GM19467 (cell line): ENCODE measurements around the gene TRIM68.

Experiments
- ATAC-seq: cut with Tn5 transposase; IDR thresholded peaks from one replicate; pipeline ENCODE4 v1.9.1; 2021; ENCODE audit warnings: mild to moderate bottlenecking, moderate library complexity; ENCODE audit not compliant: unreplicated experiment

TRIM68 gene

DNA sequence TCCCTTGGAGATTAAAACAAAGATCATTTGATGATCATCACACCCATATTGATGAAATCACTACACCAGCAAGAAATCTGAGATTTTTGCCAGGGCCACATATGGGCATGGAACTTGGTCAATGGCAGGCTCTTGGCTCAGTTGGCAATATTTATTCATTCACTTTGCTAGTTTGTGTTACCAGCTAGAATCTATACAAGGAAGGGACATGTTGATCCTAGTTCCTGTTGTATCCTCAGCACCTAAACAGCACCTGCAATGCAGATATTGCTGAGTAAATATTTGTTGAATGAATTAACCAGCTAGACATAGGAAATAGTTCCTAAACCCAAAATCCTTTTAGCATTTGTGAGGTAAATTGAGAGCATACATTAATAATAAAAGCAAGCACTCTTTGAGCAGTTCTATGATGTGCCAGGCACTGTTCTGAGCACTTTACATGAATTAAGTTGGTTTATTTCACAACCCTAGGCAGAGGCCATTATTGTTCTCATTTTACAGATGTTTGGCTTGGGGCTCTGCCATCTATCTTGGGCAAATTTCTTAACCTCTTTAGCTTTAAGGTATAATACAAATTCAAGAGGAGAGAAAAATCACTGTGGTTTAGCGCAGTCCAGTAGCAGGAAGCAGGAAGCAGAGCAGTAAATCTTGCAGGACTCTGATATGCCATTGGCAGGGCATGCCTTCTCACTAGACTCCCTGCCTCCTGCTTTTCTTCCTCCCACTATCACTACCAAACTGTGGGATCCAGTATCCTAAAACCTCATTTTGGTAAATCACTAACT, 1.6 kb downstream of the TRIM68 start:
- ATAC-seq = no peak

DNA sequence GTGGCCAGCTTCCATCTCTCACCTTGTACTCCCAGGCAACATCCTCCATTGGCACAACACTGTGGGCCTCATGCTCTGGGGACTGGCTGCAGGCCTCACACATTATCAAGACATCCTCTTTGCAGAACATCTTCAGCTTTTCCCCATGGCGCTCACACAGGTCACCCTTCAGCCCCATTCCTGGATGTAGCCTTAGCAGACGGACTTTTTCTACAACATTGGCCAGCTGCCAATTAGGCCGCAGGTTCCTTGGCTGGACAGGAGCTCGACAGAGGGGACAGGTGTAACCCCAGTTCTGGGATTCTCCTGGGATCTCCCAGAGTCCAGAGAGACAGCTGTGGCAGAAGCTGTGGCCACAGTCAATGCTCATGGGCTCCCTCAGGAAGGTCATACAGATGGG, 3.0 kb downstream of the TRIM68 start:
- no peak for ATAC-seq

GRCh38 chr11:4593739-4594138, 14.3 kb downstream of the TRIM68 start, which contains the start of gene OR52I1:
TSS of gene OR52I1 (plus strand) at chr11:4594039. CDS start at chr11:4594039, 0 bp downstream.
- no peak for ATAC-seq

DNA sequence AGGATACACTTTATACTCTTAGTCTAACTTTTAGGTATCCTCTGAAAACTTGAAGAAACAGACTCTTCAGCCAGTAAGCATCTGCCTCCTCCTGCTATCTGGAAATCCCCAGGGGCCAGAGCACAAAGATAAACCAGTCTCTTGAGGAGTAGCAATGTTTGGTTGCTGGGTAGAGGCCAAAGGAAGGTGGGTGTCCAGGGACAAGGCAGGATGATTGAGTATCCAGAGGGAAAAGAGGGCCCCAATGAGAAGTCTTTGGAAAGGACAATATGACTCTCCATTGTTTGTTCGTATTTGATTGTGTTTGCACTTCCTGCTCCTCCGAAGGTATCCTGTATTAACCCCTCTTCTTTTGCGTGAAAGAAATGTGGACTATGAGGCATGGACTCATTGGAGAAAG, 19.0 kb downstream of the TRIM68 start:
- no peak for ATAC-seq

DNA sequence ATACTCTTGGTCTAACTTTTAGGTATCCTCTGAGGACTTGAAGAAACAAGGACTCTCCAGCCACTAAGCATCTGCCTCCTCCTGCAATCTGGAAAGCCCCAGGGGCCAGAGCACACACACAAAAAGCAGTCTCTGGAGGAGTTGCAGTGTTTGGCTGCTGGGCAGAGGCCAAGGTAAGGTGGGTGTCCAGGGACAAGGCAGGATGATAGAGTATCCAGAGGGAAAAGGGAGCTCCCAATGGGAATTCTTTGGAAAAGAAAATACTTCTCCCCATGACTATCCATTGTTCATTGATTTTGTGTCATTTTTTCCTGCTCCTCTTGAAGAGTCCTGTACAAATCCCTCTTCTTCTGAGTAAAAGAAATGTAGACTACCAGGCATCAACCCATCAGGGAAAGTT, 26.6 kb downstream of the TRIM68 start, which contains the start of gene OR52I2:
TSS of gene OR52I2 (plus strand) at position 301 of the 400 bp plus-strand sequence.
- no peak for ATAC-seq

- ATAC-seq = no peak
These were observed 27.9 kb downstream of the TRIM68 start for GRCh38 chr11:4580124-4580523.

DNA sequence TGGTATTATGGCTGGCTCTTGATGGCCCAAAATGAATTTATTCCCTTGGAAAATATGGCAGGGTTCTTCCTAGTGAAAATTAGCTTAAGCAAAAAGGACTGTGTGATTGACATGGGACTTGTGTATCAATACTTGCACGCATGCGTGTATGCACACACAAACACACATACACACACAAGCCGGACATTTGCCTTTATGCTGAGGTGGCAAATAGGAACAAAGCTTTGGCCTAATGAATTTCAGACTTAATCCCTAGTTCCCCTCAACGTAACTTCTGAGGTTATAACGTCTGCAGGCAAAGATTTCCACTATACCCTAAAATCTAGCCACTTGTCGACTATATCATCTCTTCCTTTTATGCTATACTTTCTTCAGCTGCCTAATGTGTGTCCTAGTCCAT, 29.4 kb downstream of the TRIM68 start:
- no peak for ATAC-seq

DNA sequence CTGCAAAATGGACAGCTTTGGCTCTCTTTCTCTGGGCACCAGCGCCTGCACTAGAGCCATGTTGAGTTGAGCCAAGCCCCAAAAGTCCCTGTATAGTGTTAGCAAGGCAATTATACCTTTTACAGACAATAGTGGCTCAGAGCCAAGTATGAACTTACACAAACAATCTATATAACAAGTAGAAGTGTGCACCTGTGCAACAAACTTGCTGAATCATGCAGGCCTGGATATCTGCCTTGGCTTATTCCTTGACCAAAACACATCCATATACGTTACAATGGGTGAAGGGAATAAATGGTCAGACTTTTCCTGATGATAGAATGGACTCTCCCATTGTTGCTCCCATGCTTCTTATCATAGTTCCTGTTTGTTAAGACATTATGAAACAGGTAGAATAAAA, 30.3 kb downstream of the TRIM68 start:
- no peak for ATAC-seq

GRCh38 chr11:4576880-4577279, 31.2 kb downstream of the TRIM68 start:
- ATAC-seq = no peak

DNA sequence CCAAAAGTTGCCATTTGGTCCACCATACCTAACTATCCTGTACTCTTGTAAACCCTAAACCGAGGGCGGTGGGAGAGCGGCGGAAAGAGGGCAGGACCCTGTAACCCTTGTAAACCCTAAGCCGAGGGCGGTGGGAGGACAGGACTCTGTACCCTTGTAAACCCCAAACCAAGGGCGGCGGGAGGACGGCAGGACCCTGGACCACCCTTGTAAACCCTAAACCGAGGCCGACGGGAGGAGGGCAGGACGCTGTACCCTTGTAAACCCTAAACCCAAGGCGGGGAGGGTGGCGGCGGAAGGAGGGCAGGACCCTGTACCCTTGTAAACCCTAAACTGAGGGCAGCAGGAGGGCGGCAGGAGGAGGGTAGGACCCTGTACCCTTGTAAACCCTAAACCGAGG, 39.0 kb downstream of the TRIM68 start:
- no peak for ATAC-seq

GRCh38 chr11:4565371-4565770, 42.7 kb downstream of the TRIM68 start:
- no peak for ATAC-seq

DNA sequence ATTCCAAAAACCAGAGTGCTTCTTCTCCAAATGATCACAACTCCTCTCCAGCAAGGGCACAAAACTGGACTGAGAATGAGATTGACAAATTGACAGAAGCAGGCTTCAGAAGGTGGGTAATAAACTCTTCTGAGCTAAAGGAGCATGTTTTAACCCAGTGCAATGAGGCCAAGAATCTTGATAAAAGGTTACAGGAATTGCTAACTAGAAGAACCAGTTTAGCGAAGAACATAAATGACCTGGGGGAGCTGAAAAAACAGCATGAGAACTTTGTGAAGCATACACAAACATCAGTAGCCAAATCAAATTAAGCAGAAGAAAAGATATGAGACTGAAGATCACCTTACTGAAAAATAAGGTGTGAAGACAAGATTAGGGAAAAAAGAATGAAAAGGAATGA, 47.6 kb downstream of the TRIM68 start:
- no peak for ATAC-seq

DNA sequence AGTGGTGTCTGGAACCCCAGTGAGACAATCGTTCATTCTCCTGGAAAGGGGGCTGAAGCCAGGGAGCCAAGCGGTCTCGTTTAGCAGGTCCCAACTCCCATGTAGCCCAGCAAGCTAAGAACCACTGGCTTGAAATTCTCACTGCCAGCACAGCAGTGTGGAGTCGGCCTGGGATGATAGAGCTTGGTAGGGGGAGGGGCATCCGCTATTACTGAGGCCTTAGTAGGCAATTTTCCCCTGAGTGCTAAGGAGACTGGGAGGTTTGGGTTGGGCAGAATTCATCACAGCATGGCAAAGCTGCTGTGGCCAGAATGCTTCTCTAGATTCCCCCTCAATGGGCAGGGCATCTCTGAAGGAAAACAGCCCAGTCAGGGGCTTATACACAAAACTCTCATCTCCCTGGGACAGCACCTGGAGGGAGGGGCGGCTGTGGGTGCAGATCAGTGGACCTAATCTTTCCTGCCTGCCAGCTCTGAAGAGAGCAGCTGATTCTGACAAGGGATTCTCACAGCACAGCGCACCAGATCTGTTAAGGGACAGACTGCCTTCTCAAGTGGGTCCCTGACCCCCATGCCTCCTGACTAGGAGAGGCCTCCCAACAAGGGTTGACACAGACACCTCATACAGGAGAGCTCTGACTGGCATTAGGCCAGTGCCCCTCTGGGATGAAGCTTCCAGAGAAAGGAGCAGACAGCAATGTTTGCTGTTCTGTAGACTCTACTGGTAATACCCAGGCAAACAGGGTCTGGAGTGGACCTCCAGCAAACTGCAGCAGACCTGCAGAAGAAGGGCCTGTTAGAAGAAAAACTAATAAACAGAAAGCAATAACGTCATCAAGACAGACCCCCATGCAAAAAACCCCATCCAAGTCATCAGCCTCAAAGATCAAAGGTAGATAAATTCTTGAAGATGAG, 48.2 kb downstream of the TRIM68 start:
- ATAC-seq = no peak

GRCh38 chr11:4551346-4551979, 56.6 kb downstream of the TRIM68 start:
- ATAC-seq = no peak
